Measurements from ENCODE around the gene CST3. TPM values are rescaled to one million over a fixed set of nuclear protein-coding genes. Genes with fewer than 3 reads are reported as not detected.
A peak's percentile ranks its signal among the peaks of the same experiment; 100 is the strongest.

Gene CST3
- total RNA-seq, 1 experiment from 2014 or later = 777 TPM

GRCh38 chr20:23629017-23629541 is 8.7 kb downstream of the CST3 start:
- H3K4me3 ChIP-seq (ENCODE audit: low read depth, low read length) = no peak overlapping the region
- no peaks in the 10 kb centered on the region for H3K27me3 ChIP-seq (replicated peaks; ENCODE audit: control insufficient read depth, insufficient read depth, low read length)
- ChIA-PET CTCF (no interaction called here), POLR2A (interaction anchor here (0.6 to 0.9 kb wide), 2 partner anchors 9 to 271 kb away, joined by 3 read pairs; partner anchors contain the start of gene CST3)
- H3K4me1 ChIP-seq = peaks cover 30% of the 10 kb centered on the region
- DNase-seq = peak in 1 of 2 experiments; percentile 66
- Mint-ChIP-seq H3K36me3 (ENCODE audit: insufficient read depth, unreplicated experiment) (peaks cover 33% of the 10 kb centered on the region), H3K27me3 (ENCODE audit: insufficient read depth, unreplicated experiment) (no peaks in the 10 kb centered on the region), H3K4me3 (ENCODE audit: unreplicated experiment) (no peak overlapping the region), H3K9me3 (ENCODE audit: unreplicated experiment) (no peaks in the 10 kb centered on the region), H3K27ac (ENCODE audit: unreplicated experiment) (peak overlapping the region; percentile 37), H3K4me1 (ENCODE audit: low read depth, unreplicated experiment) (peaks cover 20% of the 10 kb centered on the region)
- no peaks in the 10 kb centered on the region for H3K9me3 ChIP-seq
- H3K36me3 ChIP-seq (ENCODE audit: control insufficient read depth, insufficient read depth, low read length) = no peaks in the 10 kb centered on the region
- intact Hi-C loops (cut with micrococcal nuclease; ENCODE audit: unreplicated experiment) = no loop called here
- TF ChIP-seq CTCF (IDR thresholded peaks at IDR 0.05; ENCODE audit: insufficient read depth in 1 of 2, low read depth in 1 of 2, low read length in 1 of 2, severe bottlenecking in 1 of 2, unreplicated experiment in 1 of 2) = no peak
- no TSS peak for BruUV-seq (replicated peaks)

GRCh38 chr20:23628402-23629016 is 9.2 kb downstream of the CST3 start:
- Mint-ChIP-seq H3K4me3 (ENCODE audit: unreplicated experiment) (no peak overlapping the region), H3K27me3 (ENCODE audit: insufficient read depth, unreplicated experiment) (no peaks in the 10 kb centered on the region), H3K9me3 (ENCODE audit: unreplicated experiment) (no peaks in the 10 kb centered on the region), H3K36me3 (ENCODE audit: insufficient read depth, unreplicated experiment) (peaks cover 28% of the 10 kb centered on the region), H3K4me1 (ENCODE audit: low read depth, unreplicated experiment) (peaks cover 25% of the 10 kb centered on the region), H3K27ac (ENCODE audit: unreplicated experiment) (peak overlapping the region; percentile 37)
- peaks cover 35% of the 10 kb centered on the region for H3K4me1 ChIP-seq
- no peaks in the 10 kb centered on the region for H3K9me3 ChIP-seq
- CTCF ChIA-PET = no interaction called here
- POLR2A ChIA-PET = interaction anchor here (0.9 kb wide), 1 partner anchor 270 kb away, joined by 3 read pairs; no protein-coding TSS in a partner anchor
- DNase-seq = no peak
- intact Hi-C loops (cut with micrococcal nuclease; ENCODE audit: unreplicated experiment) = no loop called here
- H3K36me3 ChIP-seq (ENCODE audit: control insufficient read depth, insufficient read depth, low read length) = no peaks in the 10 kb centered on the region
- no peak for TF ChIP-seq CTCF (IDR thresholded peaks at IDR 0.05; ENCODE audit: insufficient read depth in 1 of 2, low read depth in 1 of 2, low read length in 1 of 2, severe bottlenecking in 1 of 2, unreplicated experiment in 1 of 2)
- no peaks in the 10 kb centered on the region for H3K27me3 ChIP-seq (replicated peaks; ENCODE audit: control insufficient read depth, insufficient read depth, low read length)
- BruUV-seq (replicated peaks) = no TSS peak
- no peak overlapping the region for H3K4me3 ChIP-seq (ENCODE audit: low read depth, low read length)

GRCh38 chr20:23627501-23627900 is 10.3 kb downstream of the CST3 start:
- H3K27ac Mint-ChIP-seq (ENCODE audit: unreplicated experiment) = no peak overlapping the region
- Histone ChIP-seq H3K4me1 (peaks cover 35% of the 10 kb centered on the region), H3K27me3 (replicated peaks; ENCODE audit: control insufficient read depth, insufficient read depth, low read length) (no peaks in the 10 kb centered on the region), H3K9me3 (no peaks in the 10 kb centered on the region), H3K36me3 (ENCODE audit: control insufficient read depth, insufficient read depth, low read length) (no peaks in the 10 kb centered on the region), H3K4me3 (ENCODE audit: low read depth, low read length) (no peak overlapping the region)
- H3K36me3 Mint-ChIP-seq (ENCODE audit: insufficient read depth, unreplicated experiment) = peaks cover 24% of the 10 kb centered on the region
- H3K27me3 Mint-ChIP-seq (ENCODE audit: insufficient read depth, unreplicated experiment) = no peaks in the 10 kb centered on the region
- ChIA-PET CTCF (no interaction called here), POLR2A (no interaction called here)
- intact Hi-C loops (cut with micrococcal nuclease; ENCODE audit: unreplicated experiment) = no loop called here
- TF ChIP-seq CTCF (IDR thresholded peaks at IDR 0.05; ENCODE audit: insufficient read depth in 1 of 2, low read depth in 1 of 2, low read length in 1 of 2, severe bottlenecking in 1 of 2, unreplicated experiment in 1 of 2) = no peak
- BruUV-seq (replicated peaks) = no TSS peak
- DNase-seq = no peak
- H3K9me3 Mint-ChIP-seq (ENCODE audit: unreplicated experiment) = no peaks in the 10 kb centered on the region
- H3K4me1 Mint-ChIP-seq (ENCODE audit: low read depth, unreplicated experiment) = peaks cover 32% of the 10 kb centered on the region
- no peak overlapping the region for H3K4me3 Mint-ChIP-seq (ENCODE audit: unreplicated experiment)

Measured in Caco-2 (cell line).